Body of pancreas (tissue), 4 donors: ENCODE measurements around the gene CYP27A1. TPM values are rescaled to one million over a fixed set of nuclear protein-coding genes. Genes with fewer than 3 reads are reported as not detected.
A peak's percentile ranks its signal among the peaks of the same experiment; 100 is the strongest.

Source experiments
- ATAC-seq: fragments of 150-250 bp; one replicate; pipeline ENCODE4 v1.9.1; 2016
- DNase-seq, 4 donors: peaks; one replicate each; pipeline ENCODE4 v3.0.0-alpha.2; 2019
- H3K27ac ChIP-seq, 4 donors: fragments of 200-600 bp; sonication (generic); 1 replicate in 3 of 4; 2 replicates in 1 of 4; pipeline versions ENCODE4 v1.5.1 to v1.6.1; 2016 to 2019; ENCODE audit warnings: mild to moderate bottlenecking in 1 of 4, mixed read lengths in 1 of 4, moderate library complexity in 1 of 4
- H3K27me3 ChIP-seq, 2 donors: fragments of 200-600 bp; sonication (generic); one replicate each; pipeline ENCODE4 v1.6.0; 2016; ENCODE audit warnings: mild to moderate bottlenecking in 1 of 2
- H3K36me3 ChIP-seq, 2 donors: fragments of 200-600 bp; sonication (generic); replicated peaks in 1 of 2; 2 replicates each; pipeline ENCODE4 v1.5.1; 2016; ENCODE audit warnings: low read depth in 2 of 2; ENCODE audit not compliant: insufficient read depth in 1 of 2
- H3K4me1 ChIP-seq: fragments of 200-600 bp; sonication (generic); one replicate; pipeline ENCODE4 v1.6.0; 2016
- H3K4me3 ChIP-seq, 2 donors: fragments of 200-600 bp; sonication (generic); 1 replicate in 1 of 2; 2 replicates in 1 of 2; pipeline ENCODE4 v1.5.1; 2016 to 2019
- H3K9me3 ChIP-seq, 3 donors: fragments of 200-600 bp; sonication (generic); 1 replicate in 2 of 3; 2 replicates in 1 of 3; pipeline ENCODE4 v1.5.1; 2016
- POLR2A ChIP-seq, 3 donors: fragments of 450-650 bp; IDR thresholded peaks; one replicate each; pipeline ENCODE4 v1.6.1; 2016; ENCODE audit warnings: antibody characterized with exemption in 3 of 3, mild to moderate bottlenecking in 2 of 3
- WGBS, 2 donors: methylation state at CpG; one replicate each; pipeline ENCODE4 v1.1.5; 2017; 5-methylcytosine and 5-hydroxymethylcytosine counted together
- intact Hi-C: fragments of 100-400 bp; cut with DNase I; formaldehyde crosslinking; loops from one replicate; pipeline ENCODE4 v1.15.1; 2023
- total RNA-seq, 2 donors: library from RNA; depleted of rRNA; stranded (reverse); fragments of >200 nt; gene quantifications; one replicate each; pipeline ENCODE4 v1.1.0, GENCODE V29; 2016
- TF ChIP-seq, protein P1 (sequence below), 7 experiments: fragments of 450-650 bp in 4 of 7; fragments of 200-600 bp in 3 of 7; sonication (generic) in 3 of 7; IDR thresholded peaks; one replicate each; pipeline ENCODE4 v1.5.1; 2016 to 2019; ENCODE audit warnings: antibody characterized with exemption in 7 of 7

Gene CYP27A1
- total RNA-seq, 2 donors from 2014 or later, result 9.3 to 9.9 TPM

DNA sequence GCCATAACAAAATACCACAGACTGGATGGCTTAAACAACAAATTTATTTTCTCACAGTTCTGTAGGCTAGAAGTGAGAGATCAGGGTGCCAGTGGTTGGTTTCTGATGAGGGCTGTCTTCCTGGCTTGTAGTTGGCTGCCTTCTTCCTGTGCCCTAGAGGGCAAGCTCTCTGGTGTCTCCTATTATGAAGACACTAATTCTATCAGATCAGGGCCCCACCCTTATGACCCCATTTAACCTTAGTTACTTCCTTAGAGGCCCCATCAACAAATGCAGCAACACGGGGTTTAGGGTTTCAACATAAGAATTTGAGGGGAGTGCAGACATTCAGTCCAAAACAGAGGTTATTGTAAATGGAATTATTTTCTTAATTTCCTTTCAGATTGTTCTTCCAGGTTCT, 22.9 kb downstream of the CYP27A1 start:
- WGBS, 2 donors, result 90 to 100% methylated on average over 1 of the region's 1 CpG
- H3K27me3 ChIP-seq, result no peaks in the 10 kb centered on the region
- H3K4me1 ChIP-seq, result no peaks in the 10 kb centered on the region
- intact Hi-C loops, result no loop called here
- H3K36me3 ChIP-seq, result no peaks in the 10 kb centered on the region
- no peak for TF ChIP-seq POLR2A (IDR thresholded peaks at IDR 0.05)
- TF ChIP-seq, protein P1, sequence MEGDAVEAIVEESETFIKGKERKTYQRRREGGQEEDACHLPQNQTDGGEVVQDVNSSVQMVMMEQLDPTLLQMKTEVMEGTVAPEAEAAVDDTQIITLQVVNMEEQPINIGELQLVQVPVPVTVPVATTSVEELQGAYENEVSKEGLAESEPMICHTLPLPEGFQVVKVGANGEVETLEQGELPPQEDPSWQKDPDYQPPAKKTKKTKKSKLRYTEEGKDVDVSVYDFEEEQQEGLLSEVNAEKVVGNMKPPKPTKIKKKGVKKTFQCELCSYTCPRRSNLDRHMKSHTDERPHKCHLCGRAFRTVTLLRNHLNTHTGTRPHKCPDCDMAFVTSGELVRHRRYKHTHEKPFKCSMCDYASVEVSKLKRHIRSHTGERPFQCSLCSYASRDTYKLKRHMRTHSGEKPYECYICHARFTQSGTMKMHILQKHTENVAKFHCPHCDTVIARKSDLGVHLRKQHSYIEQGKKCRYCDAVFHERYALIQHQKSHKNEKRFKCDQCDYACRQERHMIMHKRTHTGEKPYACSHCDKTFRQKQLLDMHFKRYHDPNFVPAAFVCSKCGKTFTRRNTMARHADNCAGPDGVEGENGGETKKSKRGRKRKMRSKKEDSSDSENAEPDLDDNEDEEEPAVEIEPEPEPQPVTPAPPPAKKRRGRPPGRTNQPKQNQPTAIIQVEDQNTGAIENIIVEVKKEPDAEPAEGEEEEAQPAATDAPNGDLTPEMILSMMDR (IDR thresholded peaks at IDR 0.05), result no peak
- H3K9me3 ChIP-seq, result peaks cover 0 to 5% (median 0%) of the 10 kb centered on the region in 3 donors
- no peak overlapping the region for H3K27ac ChIP-seq
- no peak for DNase-seq
- no peak for ATAC-seq
- no peak overlapping the region for H3K4me3 ChIP-seq

DNA sequence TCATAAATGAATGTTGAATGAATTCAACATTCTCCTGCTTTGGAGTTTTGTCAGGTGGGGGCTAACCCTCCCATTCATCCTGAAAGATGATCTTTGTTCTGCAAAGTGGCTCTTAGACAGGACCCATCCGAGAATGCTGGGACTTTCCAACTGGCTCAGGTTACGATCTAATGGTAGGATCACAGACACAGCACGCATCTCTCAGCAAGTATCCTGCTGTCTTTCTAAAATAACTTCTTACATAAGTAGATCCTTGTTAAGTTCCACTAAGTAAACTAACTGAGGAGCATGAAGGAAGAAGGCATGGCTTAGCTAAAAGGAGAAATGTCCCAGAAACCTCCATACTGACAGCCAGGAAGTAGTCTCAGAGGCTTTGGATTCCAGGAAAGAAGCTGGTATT, 23.7 kb downstream of the CYP27A1 start:
- intact Hi-C loops, result no loop called here
- no peak for ATAC-seq
- Histone ChIP-seq H3K27ac (peak overlapping the region in 3 of 4 donors; percentile 3 to 48 (median 43)), H3K36me3 (no peaks in the 10 kb centered on the region), H3K27me3 (no peaks in the 10 kb centered on the region), H3K9me3 (peaks cover 0 to 5% (median 0%) of the 10 kb centered on the region in 3 donors), H3K4me3 (no peak overlapping the region), H3K4me1 (no peaks in the 10 kb centered on the region)
- TF ChIP-seq, protein P1 (IDR thresholded peaks at IDR 0.05), result no peak
- TF ChIP-seq POLR2A (IDR thresholded peaks at IDR 0.05), result no peak
- no peak for DNase-seq
- 62 to 66% methylated on average over 3 of the region's 3 CpGs for WGBS, 2 donors

DNA sequence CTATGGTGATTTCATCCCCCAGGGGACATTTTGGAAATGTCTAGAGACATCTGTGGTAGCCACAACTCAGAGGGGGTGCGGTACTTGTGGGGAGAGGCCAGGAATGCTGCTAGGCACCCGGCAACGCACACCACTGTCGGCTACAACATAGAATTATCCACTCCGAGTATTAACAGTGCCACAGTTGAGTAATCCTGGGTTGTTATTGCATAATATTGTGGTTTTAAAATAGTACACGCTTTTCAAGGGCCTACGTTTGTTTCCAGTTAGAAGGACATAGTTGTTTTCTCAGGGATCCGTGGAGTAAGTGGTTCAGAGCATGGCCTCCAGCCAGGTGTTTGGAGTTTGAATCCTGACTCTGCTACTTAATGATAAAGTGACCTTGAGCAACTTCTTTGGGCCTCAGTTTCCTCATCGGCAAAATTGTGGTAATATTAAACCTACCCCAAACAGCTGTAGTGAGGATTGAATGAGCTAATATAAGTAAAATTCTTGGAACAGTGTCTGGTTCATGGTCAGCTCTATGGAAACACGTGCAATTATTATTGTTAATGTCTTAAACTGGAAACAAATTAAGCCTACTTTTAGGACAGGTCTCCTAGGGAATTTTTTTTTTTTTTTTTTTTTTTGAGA, 24.5 kb downstream of the CYP27A1 start:
- ATAC-seq (peak; percentile 91), DNase-seq (peak; percentile 26 to 73 (median 55))
- no peaks in the 10 kb centered on the region for H3K36me3 ChIP-seq
- H3K27ac ChIP-seq, result peak overlapping the region in 3 of 4 donors; percentile 3 to 48 (median 43)
- H3K27me3 ChIP-seq, result no peaks in the 10 kb centered on the region
- no peak overlapping the region for H3K4me3 ChIP-seq
- H3K9me3 ChIP-seq, result peaks cover 0 to 5% (median 0%) of the 10 kb centered on the region in 3 donors
- 28 to 45% methylated on average over 10 of the region's 10 CpGs for WGBS, 2 donors
- no peaks in the 10 kb centered on the region for H3K4me1 ChIP-seq
- no peak for TF ChIP-seq POLR2A (IDR thresholded peaks at IDR 0.05)
- TF ChIP-seq, protein P1 (IDR thresholded peaks at IDR 0.05), result no peak
- intact Hi-C loops, result no loop called here

DNA sequence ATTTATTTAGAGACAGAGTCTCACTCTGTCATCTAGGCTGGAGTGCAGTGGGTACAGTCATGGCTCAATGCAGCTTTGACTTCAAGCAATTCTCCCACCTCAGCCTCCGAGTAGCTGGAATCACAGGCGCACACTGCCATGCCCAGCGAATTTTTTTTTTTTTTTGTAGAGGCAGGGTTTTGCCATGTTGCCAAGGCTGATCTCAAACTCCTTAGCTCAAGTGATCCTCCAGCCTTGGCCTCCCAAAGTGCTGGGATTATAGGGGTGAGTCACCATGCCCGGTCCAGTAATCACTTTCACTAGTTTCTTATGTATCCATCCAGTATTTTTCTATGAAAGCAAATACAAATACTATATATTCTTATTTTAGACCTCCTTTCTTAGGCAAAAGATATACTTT, 25.7 kb downstream of the CYP27A1 start:
- no peak overlapping the region for H3K4me3 ChIP-seq
- H3K9me3 ChIP-seq, result peaks cover 0 to 5% (median 0%) of the 10 kb centered on the region in 3 donors
- H3K27ac ChIP-seq, result no peak overlapping the region
- intact Hi-C loops, result no loop called here
- H3K36me3 ChIP-seq, result no peaks in the 10 kb centered on the region
- WGBS, 2 donors, result 85 to 86% methylated on average over 4 of the region's 4 CpGs
- no peaks in the 10 kb centered on the region for H3K4me1 ChIP-seq
- TF ChIP-seq, protein P1 (IDR thresholded peaks at IDR 0.05), result no peak
- TF ChIP-seq POLR2A (IDR thresholded peaks at IDR 0.05), result no peak
- DNase-seq, result no peak
- ATAC-seq, result no peak
- no peaks in the 10 kb centered on the region for H3K27me3 ChIP-seq

DNA sequence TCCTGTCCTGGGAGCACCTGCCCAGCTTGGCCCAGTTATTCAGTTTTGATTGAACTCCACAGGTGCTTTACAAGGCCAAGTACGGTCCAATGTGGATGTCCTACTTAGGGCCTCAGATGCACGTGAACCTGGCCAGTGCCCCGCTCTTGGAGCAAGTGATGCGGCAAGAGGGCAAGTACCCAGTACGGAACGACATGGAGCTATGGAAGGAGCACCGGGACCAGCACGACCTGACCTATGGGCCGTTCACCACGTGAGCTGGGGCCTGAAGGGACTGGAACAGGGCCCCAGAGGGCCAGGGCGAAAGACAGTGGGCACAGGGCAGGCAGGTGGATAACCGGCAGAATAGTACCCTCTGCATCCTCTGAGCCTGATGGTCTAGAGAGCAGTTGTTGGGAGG, 27.6 kb downstream of the CYP27A1 start:
- intact Hi-C loops, result no loop called here
- H3K27ac ChIP-seq, result no peak overlapping the region
- no peaks in the 10 kb centered on the region for H3K4me1 ChIP-seq
- no peak for TF ChIP-seq POLR2A (IDR thresholded peaks at IDR 0.05)
- TF ChIP-seq, protein P1 (IDR thresholded peaks at IDR 0.05), result no peak
- no peak for ATAC-seq
- no peaks in the 10 kb centered on the region for H3K36me3 ChIP-seq
- H3K9me3 ChIP-seq, result peaks cover 0 to 4% (median 0%) of the 10 kb centered on the region in 3 donors
- H3K27me3 ChIP-seq, result no peaks in the 10 kb centered on the region
- no peak overlapping the region for H3K4me3 ChIP-seq
- DNase-seq, result no peak
- 94 to 96% methylated on average over 12 of the region's 12 CpGs for WGBS, 2 donors
